ENCODE results near the gene RFTN1.

GRCh38 chr3:16550676-16551341 is 37.3 kb upstream of the RFTN1 start:
- TF ChIP-seq EZH2 (IDR thresholded peaks at IDR 0.05) (no peak), FOXP2 (optimal IDR thresholded peaks at IDR 0.05; ENCODE audit: control extremely low read depth, extremely low read length, insufficient read depth) (no peak)
